Suppressor macrophage treated with lipopolysaccharide for 1 hour (primary cell): ENCODE results near the gene PPP1R16B.

ENCODE experiments used
- DNase-seq, 3 donors: peaks; one replicate each; pipeline ENCODE4 v3.0.0-alpha.2; 2020 to 2022

PPP1R16B gene

GRCh38 chr20:38805502-38805957 is at the start of gene PPP1R16B:
Gene PPP1R16B (plus strand): TSS chr20:38805697. CDS start chr20:38835926, 30,229 bp downstream.
- peak; percentile 46 to 68 (median 53) for DNase-seq

- no peak for DNase-seq
Measured at GRCh38 chr20:38757145-38757775, 48.2 kb upstream of the PPP1R16B start.

- no peak for DNase-seq
Measured at GRCh38 chr20:38759106-38759505, 46.4 kb upstream of the PPP1R16B start.

- DNase-seq, result no peak
Measured at GRCh38 chr20:38760978-38761377, 44.5 kb upstream of the PPP1R16B start.

GRCh38 chr20:38762174-38762573 is 43.3 kb upstream of the PPP1R16B start:
- no peak for DNase-seq

GRCh38 chr20:38763616-38764015 is 41.9 kb upstream of the PPP1R16B start:
- DNase-seq, result peak; percentile 18 to 29 (median 22)

GRCh38 chr20:38764567-38765318 is 40.8 kb upstream of the PPP1R16B start:
- peak; percentile 69 to 81 (median 77) for DNase-seq

- no peak for DNase-seq
Measured at GRCh38 chr20:38766071-38766470, 39.4 kb upstream of the PPP1R16B start.

- DNase-seq, result no peak
Measured at GRCh38 chr20:38769376-38770295, 35.9 kb upstream of the PPP1R16B start.

- DNase-seq, result no peak
Measured at GRCh38 chr20:38770546-38770945, 35.0 kb upstream of the PPP1R16B start.

- DNase-seq, result no peak
Measured at GRCh38 chr20:38770970-38771369, 34.5 kb upstream of the PPP1R16B start.

- DNase-seq, result no peak
Measured at GRCh38 chr20:38771621-38772020, 33.9 kb upstream of the PPP1R16B start.

GRCh38 chr20:38774167-38774566 is 31.3 kb upstream of the PPP1R16B start:
- no peak for DNase-seq

- DNase-seq, result no peak
Measured at GRCh38 chr20:38776363-38776762, 29.1 kb upstream of the PPP1R16B start.

GRCh38 chr20:38779247-38780097 is 26.0 kb upstream of the PPP1R16B start:
- DNase-seq, result no peak

GRCh38 chr20:38782275-38782674 is 23.2 kb upstream of the PPP1R16B start:
- no peak for DNase-seq

GRCh38 chr20:38787870-38788269 is 17.6 kb upstream of the PPP1R16B start:
- DNase-seq, result no peak

GRCh38 chr20:38789503-38790199 is 15.8 kb upstream of the PPP1R16B start:
- DNase-seq, result no peak

GRCh38 chr20:38790200-38791053 is 15.1 kb upstream of the PPP1R16B start:
- peak; percentile 23 to 60 (median 60) for DNase-seq

GRCh38 chr20:38791291-38791690 is 14.2 kb upstream of the PPP1R16B start:
- DNase-seq, result no peak

GRCh38 chr20:38791940-38792339 is 13.6 kb upstream of the PPP1R16B start:
- DNase-seq, result peak in 1 of 3 donors; percentile 18
